Lower lobe of right lung (tissue), 2 donors: Measurements from ENCODE around the gene CACNA1C. TPM values are rescaled to one million over a fixed set of nuclear protein-coding genes. Genes with fewer than 3 reads are reported as not detected.

Experiments
- ATAC-seq, 2 donors: fragments of 200-7000 bp; cut with Tn5 transposase; one replicate each; pipeline ENCODE4 v1.9.1; 2020 to 2022; ENCODE audit warnings: mild to moderate bottlenecking in 2 of 2, moderate library complexity in 2 of 2
- DNase-seq: peaks from one replicate; pipeline ENCODE4 v3.0.0-alpha.2; 2020
- H3K27ac ChIP-seq: fragments of 200-600 bp; one replicate; pipeline ENCODE4 v1.8.0; 2022
- H3K27me3 ChIP-seq: fragments of 200-600 bp; one replicate; pipeline ENCODE4 v1.8.0; 2022; ENCODE audit warnings: low read depth
- H3K36me3 ChIP-seq: fragments of 200-600 bp; one replicate; pipeline ENCODE4 v1.8.0; 2022; ENCODE audit warnings: mild to moderate bottlenecking
- H3K4me1 ChIP-seq: fragments of 200-600 bp; one replicate; pipeline ENCODE4 v1.8.0; 2022
- H3K4me3 ChIP-seq: fragments of 200-600 bp; one replicate; pipeline ENCODE4 v1.8.0; 2022; ENCODE audit warnings: mild to moderate bottlenecking
- H3K9me3 ChIP-seq: fragments of 200-600 bp; one replicate; pipeline ENCODE4 v1.8.0; 2022
- CTCF ChIP-seq: fragments of 200-600 bp; IDR thresholded peaks from one replicate; pipeline ENCODE4 v1.8.0; 2022; ENCODE audit warnings: antibody characterized with exemption, mild to moderate bottlenecking
- intact Hi-C: fragments of 100-400 bp; cut with DNase I; formaldehyde crosslinking; loops from one replicate; pipeline ENCODE4 v1.11.0; 2022
- total RNA-seq: library from RNA; stranded (reverse); fragmentation: NEBNext Ultra II Directional; extraction: Animal tissue kit (Norgen Biotek cat#: 25700); gene quantifications from one replicate; pipeline ENCODE4 v1.2.1, GENCODE V29; 2021
- donor health status: DM: no; HTN: yes; CAD: no; lungs with severe emphysema.

CACNA1C gene
- total RNA-seq, 1 donor from 2014 or later = 8.4 TPM

- intact Hi-C loops = no loop called here
These were observed 326.1 kb downstream of the CACNA1C start for GRCh38 chr12:2378835-2379330.

GRCh38 chr12:2380946-2381345, 328.2 kb downstream of the CACNA1C start:
- no peak for TF ChIP-seq CTCF
- H3K4me3 ChIP-seq = no peak overlapping the region
- H3K4me1 ChIP-seq = peaks cover 34% of the 10 kb centered on the region
- no peaks in the 10 kb centered on the region for H3K9me3 ChIP-seq
- H3K36me3 ChIP-seq = no peaks in the 10 kb centered on the region
- intact Hi-C loops = no loop called here
- no peak overlapping the region for H3K27ac ChIP-seq
- DNase-seq (no peak), ATAC-seq (no peak)
- no peaks in the 10 kb centered on the region for H3K27me3 ChIP-seq

More at GRCh38 chr12:2378835-2379330, 326.1 kb downstream of the CACNA1C start:
- no peak for DNase-seq
- Histone ChIP-seq H3K4me3 (no peak overlapping the region), H3K27me3 (no peaks in the 10 kb centered on the region), H3K27ac (no peak overlapping the region), H3K36me3 (no peaks in the 10 kb centered on the region), H3K9me3 (no peaks in the 10 kb centered on the region), H3K4me1 (peaks cover 23% of the 10 kb centered on the region)
- TF ChIP-seq CTCF = no peak
- no peak for ATAC-seq

GRCh38 chr12:2382370-2383155, 329.8 kb downstream of the CACNA1C start:
- intact Hi-C loops = no loop called here
- H3K36me3 ChIP-seq = no peaks in the 10 kb centered on the region
- H3K27me3 ChIP-seq = no peaks in the 10 kb centered on the region
- peak overlapping the region; percentile 60 for H3K27ac ChIP-seq
- H3K4me1 ChIP-seq = peaks cover 34% of the 10 kb centered on the region
- no peak overlapping the region for H3K4me3 ChIP-seq
- no peak for DNase-seq
- ATAC-seq = peak in 1 of 2 donors; percentile 26
- H3K9me3 ChIP-seq = no peaks in the 10 kb centered on the region
- TF ChIP-seq CTCF = no peak

GRCh38 chr12:2383325-2384028, 330.7 kb downstream of the CACNA1C start:
- Histone ChIP-seq H3K27ac (peak overlapping the region; percentile 60), H3K4me3 (no peak overlapping the region), H3K36me3 (no peaks in the 10 kb centered on the region), H3K9me3 (no peaks in the 10 kb centered on the region), H3K27me3 (no peaks in the 10 kb centered on the region), H3K4me1 (peaks cover 34% of the 10 kb centered on the region)
- TF ChIP-seq CTCF = no peak
- ATAC-seq (peak; percentile 77 to 85), DNase-seq (peak; percentile 62)
- intact Hi-C loops = no loop called here

GRCh38 chr12:2384029-2384386, 331.2 kb downstream of the CACNA1C start:
- H3K4me1 ChIP-seq = peaks cover 34% of the 10 kb centered on the region
- no peaks in the 10 kb centered on the region for H3K27me3 ChIP-seq
- no peak overlapping the region for H3K4me3 ChIP-seq
- peak overlapping the region; percentile 60 for H3K27ac ChIP-seq
- ATAC-seq = no peak
- no peak for DNase-seq
- no peak for TF ChIP-seq CTCF
- H3K9me3 ChIP-seq = no peaks in the 10 kb centered on the region
- intact Hi-C loops = no loop called here
- no peaks in the 10 kb centered on the region for H3K36me3 ChIP-seq
